Measurements from ENCODE around the gene NDUFA13.
A peak's percentile ranks its signal among the peaks of the same experiment; 100 is the strongest.

Gene NDUFA13

GRCh38 chr19:19513682-19514081, 2.3 kb upstream of the NDUFA13 start:
- no peak for DNase-seq

GRCh38 chr19:19514215-19514657, 1.8 kb upstream of the NDUFA13 start:
- no peak for DNase-seq

GRCh38 chr19:19514881-19515641, 964 bp upstream of the NDUFA13 start, which contains the start of gene TSSK6:
Gene TSSK6 (minus strand): TSS chr19:19515548. CDS start chr19:19515427, 121 bp downstream.
- no peak for DNase-seq

GRCh38 chr19:19517235-19517619, 1.2 kb downstream of the NDUFA13 start:
- DNase-seq, result no peak

GRCh38 chr19:19520989-19521388, 5.0 kb downstream of the NDUFA13 start:
- no peak for DNase-seq

GRCh38 chr19:19523177-19523576, 7.2 kb downstream of the NDUFA13 start:
- no peak for DNase-seq

- no peak for DNase-seq
Observed at GRCh38 chr19:19524053-19524452, 8.0 kb downstream of the NDUFA13 start.

- DNase-seq, result no peak
Observed at GRCh38 chr19:19525611-19526380, 9.8 kb downstream of the NDUFA13 start.

- no peak for DNase-seq
Observed at GRCh38 chr19:19526581-19527370, 10.8 kb downstream of the NDUFA13 start.

- DNase-seq, result no peak
Observed at GRCh38 chr19:19527371-19527656, 11.3 kb downstream of the NDUFA13 start.

- no peak for DNase-seq
Observed at GRCh38 chr19:19527674-19528625, 11.9 kb downstream of the NDUFA13 start.

GRCh38 chr19:19528721-19529490, 12.9 kb downstream of the NDUFA13 start, which contains the start of gene YJEFN3:
Gene YJEFN3 (plus strand): TSS chr19:19528911. CDS start chr19:19528933, 22 bp downstream.
- no peak for DNase-seq

- DNase-seq, result no peak
Observed at GRCh38 chr19:19529783-19530422, 13.9 kb downstream of the NDUFA13 start.

- DNase-seq, result no peak
Observed at GRCh38 chr19:19530423-19530804, 14.4 kb downstream of the NDUFA13 start.

GRCh38 chr19:19530889-19531288, 14.9 kb downstream of the NDUFA13 start:
- DNase-seq, result no peak

- DNase-seq, result peak; percentile 35
Observed at GRCh38 chr19:19531951-19532805, 16.2 kb downstream of the NDUFA13 start.

- DNase-seq, result no peak
Observed at GRCh38 chr19:19532806-19533701, 17.0 kb downstream of the NDUFA13 start.

- DNase-seq, result no peak
Observed at GRCh38 chr19:19533841-19534240, 17.8 kb downstream of the NDUFA13 start.

Measured in NCI-H1694 treated with DMSO at 0.1 percent for 48 hours (cell line).